ENCODE measurements around the gene TTLL11.

DNA sequence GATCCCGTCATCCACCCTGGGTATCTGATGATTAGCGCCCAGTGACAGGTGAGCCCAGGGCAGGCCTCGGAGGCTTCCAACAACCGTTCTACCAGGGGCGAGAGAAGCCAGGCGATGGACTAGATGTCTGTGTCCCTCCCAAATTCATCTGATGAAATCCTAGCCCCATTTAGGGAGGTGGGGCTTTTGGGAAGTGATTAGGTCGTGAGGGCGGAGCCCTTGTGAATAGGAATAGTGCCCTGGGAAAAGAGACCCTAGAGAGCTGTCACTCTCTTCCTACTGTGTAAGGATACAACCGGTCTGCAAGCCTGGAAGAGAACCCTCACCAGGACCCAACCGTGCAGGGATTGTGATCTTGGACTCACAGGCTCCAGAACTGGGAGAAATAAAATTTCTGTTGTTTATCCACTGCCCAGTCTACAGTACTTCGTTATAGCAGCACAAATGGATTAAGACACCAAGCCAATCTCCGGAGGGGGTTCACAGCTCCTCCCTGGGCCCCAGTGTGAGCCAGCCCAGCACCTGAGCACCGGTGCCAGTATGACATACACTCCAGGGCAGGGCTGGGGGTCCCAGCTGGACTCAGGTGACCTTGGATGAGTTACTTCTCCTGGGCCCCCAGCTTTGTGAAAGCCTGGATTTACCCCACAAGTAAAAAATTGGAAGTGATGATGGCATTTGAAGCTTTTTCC is 279.4 kb downstream of the TTLL11 start:
- TF ChIP-seq, protein P1, sequence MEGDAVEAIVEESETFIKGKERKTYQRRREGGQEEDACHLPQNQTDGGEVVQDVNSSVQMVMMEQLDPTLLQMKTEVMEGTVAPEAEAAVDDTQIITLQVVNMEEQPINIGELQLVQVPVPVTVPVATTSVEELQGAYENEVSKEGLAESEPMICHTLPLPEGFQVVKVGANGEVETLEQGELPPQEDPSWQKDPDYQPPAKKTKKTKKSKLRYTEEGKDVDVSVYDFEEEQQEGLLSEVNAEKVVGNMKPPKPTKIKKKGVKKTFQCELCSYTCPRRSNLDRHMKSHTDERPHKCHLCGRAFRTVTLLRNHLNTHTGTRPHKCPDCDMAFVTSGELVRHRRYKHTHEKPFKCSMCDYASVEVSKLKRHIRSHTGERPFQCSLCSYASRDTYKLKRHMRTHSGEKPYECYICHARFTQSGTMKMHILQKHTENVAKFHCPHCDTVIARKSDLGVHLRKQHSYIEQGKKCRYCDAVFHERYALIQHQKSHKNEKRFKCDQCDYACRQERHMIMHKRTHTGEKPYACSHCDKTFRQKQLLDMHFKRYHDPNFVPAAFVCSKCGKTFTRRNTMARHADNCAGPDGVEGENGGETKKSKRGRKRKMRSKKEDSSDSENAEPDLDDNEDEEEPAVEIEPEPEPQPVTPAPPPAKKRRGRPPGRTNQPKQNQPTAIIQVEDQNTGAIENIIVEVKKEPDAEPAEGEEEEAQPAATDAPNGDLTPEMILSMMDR (IDR thresholded peaks at IDR 0.05), result no peak
- no peak for TF ChIP-seq ZFX (IDR thresholded peaks at IDR 0.05; ENCODE audit: borderline replicate concordance)

Data from 22Rv1 (cell line).